Effector memory CD8-positive, alpha-beta T cell (primary cell): ENCODE measurements around the gene CHAC1.
A peak's percentile ranks its signal among the peaks of the same experiment; 100 is the strongest.

Source experiments
- ATAC-seq: fragments of 150-1000 bp; cut with Tn5 transposase; replicated peaks from 2 replicates; pipeline ENCODE4 v1.10.0; 2021; ENCODE audit warnings: mild to moderate bottlenecking, moderate library complexity
- DNase-seq, 3 experiments: peaks; one replicate each; pipeline ENCODE4 v3.0.0; 2021
- H3K27ac Mint-ChIP-seq, 2 donors: one replicate each; pipeline ENCODE4 v1.8.0; 2022; ENCODE audit warnings: mild to moderate bottlenecking in 2 of 2, mixed read lengths in 2 of 2, moderate library complexity in 2 of 2
- H3K27me3 Mint-ChIP-seq, 2 donors: one replicate each; pipeline ENCODE4 v1.8.0; 2022; ENCODE audit warnings: mixed read lengths in 2 of 2
- H3K36me3 Mint-ChIP-seq: one replicate; pipeline ENCODE4 v1.8.0; 2022; ENCODE audit warnings: mild to moderate bottlenecking, moderate library complexity, mixed read lengths; ENCODE audit not compliant: insufficient read depth
- H3K4me1 Mint-ChIP-seq, 2 donors: one replicate each; pipeline ENCODE4 v1.8.0; 2022; ENCODE audit warnings: low read depth in 2 of 2, mixed read lengths in 2 of 2
- H3K4me3 Mint-ChIP-seq, 2 donors: one replicate each; pipeline ENCODE4 v1.8.0; 2022; ENCODE audit warnings: mild to moderate bottlenecking in 2 of 2, mixed read lengths in 2 of 2, moderate library complexity in 2 of 2
- H3K9me3 Mint-ChIP-seq, 2 donors: one replicate each; pipeline ENCODE4 v1.8.0; 2022; ENCODE audit warnings: mixed read lengths in 2 of 2

Gene CHAC1

GRCh38 chr15:40927873-40928806 is 25.1 kb upstream of the CHAC1 start:
- Mint-ChIP-seq H3K4me1 (peaks cover 28 to 46% of the 10 kb centered on the region in 2 donors), H3K9me3 (no peaks in the 10 kb centered on the region), H3K27ac (no peak overlapping the region), H3K4me3 (peak overlapping the region; percentile 75 to 81), H3K27me3 (peaks cover 54 to 86% of the 10 kb centered on the region in 2 donors), H3K36me3 (peaks cover 2% of the 10 kb centered on the region)
- DNase-seq (no peak), ATAC-seq (peak; percentile 30)

GRCh38 chr15:40928821-40929659 is 24.2 kb upstream of the CHAC1 start, which contains the start of gene DLL4:
TSS of gene DLL4 (plus strand) at chr15:40929340. CDS start at chr15:40929669, 329 bp downstream.
- ATAC-seq (peak; percentile 45), DNase-seq (no peak)
- Mint-ChIP-seq H3K4me1 (peaks cover 28 to 46% of the 10 kb centered on the region in 2 donors), H3K27ac (peak within 1 kb of the TSS; percentile 25 to 38), H3K9me3 (no peaks in the 10 kb centered on the region), H3K4me3 (peak within 1 kb of the TSS; percentile 75 to 81), H3K27me3 (peaks cover 60 to 94% of the 10 kb centered on the region in 2 donors), H3K36me3 (peaks cover 2% of the 10 kb centered on the region)

GRCh38 chr15:40929660-40930429 is 23.4 kb upstream of the CHAC1 start:
- peaks cover 60 to 88% of the 10 kb centered on the region in 2 donors for H3K27me3 Mint-ChIP-seq
- H3K36me3 Mint-ChIP-seq, result peaks cover 2% of the 10 kb centered on the region
- H3K27ac Mint-ChIP-seq, result peak overlapping the region; percentile 25 to 38
- no peak for ATAC-seq
- H3K4me3 Mint-ChIP-seq, result peak overlapping the region; percentile 75 to 81
- DNase-seq, result no peak
- no peaks in the 10 kb centered on the region for H3K9me3 Mint-ChIP-seq
- H3K4me1 Mint-ChIP-seq, result peaks cover 28 to 46% of the 10 kb centered on the region in 2 donors

GRCh38 chr15:40930430-40931299 is 22.6 kb upstream of the CHAC1 start:
- Mint-ChIP-seq H3K4me1 (peaks cover 28 to 44% of the 10 kb centered on the region in 2 donors), H3K27ac (no peak overlapping the region)

GRCh38 chr15:40931300-40932142 is 21.8 kb upstream of the CHAC1 start:
- Mint-ChIP-seq H3K4me1 (peaks cover 28 to 40% of the 10 kb centered on the region in 2 donors), H3K4me3 (peak overlapping the region; percentile 75 to 81), H3K36me3 (peaks cover 2% of the 10 kb centered on the region), H3K27ac (no peak overlapping the region), H3K9me3 (no peaks in the 10 kb centered on the region), H3K27me3 (peaks cover 51 to 71% of the 10 kb centered on the region in 2 donors)
- DNase-seq, result no peak
- ATAC-seq, result no peak

More at GRCh38 chr15:40930430-40931299, 22.6 kb upstream of the CHAC1 start:
- ATAC-seq (no peak), DNase-seq (no peak)
- Mint-ChIP-seq H3K27me3 (peaks cover 55 to 80% of the 10 kb centered on the region in 2 donors), H3K36me3 (peaks cover 2% of the 10 kb centered on the region), H3K4me3 (peak overlapping the region; percentile 75 to 81), H3K9me3 (no peaks in the 10 kb centered on the region)

GRCh38 chr15:40932156-40932555 is 21.1 kb upstream of the CHAC1 start:
- no peak for ATAC-seq
- H3K36me3 Mint-ChIP-seq, result peaks cover 2% of the 10 kb centered on the region
- H3K9me3 Mint-ChIP-seq, result no peaks in the 10 kb centered on the region
- DNase-seq, result no peak
- no peak overlapping the region for H3K27ac Mint-ChIP-seq
- peaks cover 26 to 34% of the 10 kb centered on the region in 2 donors for H3K4me1 Mint-ChIP-seq
- peaks cover 44 to 65% of the 10 kb centered on the region in 2 donors for H3K27me3 Mint-ChIP-seq
- peak overlapping the region in 1 of 2 donors; percentile 81 for H3K4me3 Mint-ChIP-seq

GRCh38 chr15:40932649-40933516 is 20.4 kb upstream of the CHAC1 start:
- DNase-seq, result no peak
- peaks cover 25 to 32% of the 10 kb centered on the region in 2 donors for H3K4me1 Mint-ChIP-seq
- H3K36me3 Mint-ChIP-seq, result peaks cover 2% of the 10 kb centered on the region
- no peak for ATAC-seq
- H3K27ac Mint-ChIP-seq, result no peak overlapping the region
- H3K4me3 Mint-ChIP-seq, result no peak overlapping the region
- H3K27me3 Mint-ChIP-seq, result peaks cover 40 to 58% of the 10 kb centered on the region in 2 donors
- H3K9me3 Mint-ChIP-seq, result no peaks in the 10 kb centered on the region

GRCh38 chr15:40933517-40933902 is 19.8 kb upstream of the CHAC1 start:
- H3K27me3 Mint-ChIP-seq, result peaks cover 40 to 54% of the 10 kb centered on the region in 2 donors
- DNase-seq (no peak), ATAC-seq (no peak)
- no peak overlapping the region for H3K4me3 Mint-ChIP-seq
- H3K4me1 Mint-ChIP-seq, result peaks cover 24 to 32% of the 10 kb centered on the region in 2 donors
- H3K27ac Mint-ChIP-seq, result no peak overlapping the region
- peaks cover 2% of the 10 kb centered on the region for H3K36me3 Mint-ChIP-seq
- no peaks in the 10 kb centered on the region for H3K9me3 Mint-ChIP-seq

- no peaks in the 10 kb centered on the region for H3K9me3 Mint-ChIP-seq
- ATAC-seq, result no peak
- H3K4me1 Mint-ChIP-seq, result peaks cover 14 to 27% of the 10 kb centered on the region in 2 donors
- peaks cover 2% of the 10 kb centered on the region for H3K36me3 Mint-ChIP-seq
- H3K27me3 Mint-ChIP-seq, result peaks cover 34 to 44% of the 10 kb centered on the region in 2 donors
- H3K4me3 Mint-ChIP-seq, result no peak overlapping the region
- DNase-seq, result no peak
- no peak overlapping the region for H3K27ac Mint-ChIP-seq
Measured at GRCh38 chr15:40934457-40934856, 18.8 kb upstream of the CHAC1 start.

- Mint-ChIP-seq H3K4me3 (no peak overlapping the region), H3K36me3 (no peaks in the 10 kb centered on the region), H3K27ac (no peak overlapping the region), H3K4me1 (peaks cover 6 to 19% of the 10 kb centered on the region in 2 donors), H3K27me3 (peaks cover 20 to 26% of the 10 kb centered on the region in 2 donors), H3K9me3 (no peaks in the 10 kb centered on the region)
- DNase-seq (no peak), ATAC-seq (no peak)
Measured at GRCh38 chr15:40936234-40936708, 17.0 kb upstream of the CHAC1 start.
